Measurements from ENCODE around the gene BICC1. TPM values are rescaled to one million over a fixed set of nuclear protein-coding genes. Genes with fewer than 3 reads are reported as not detected.

BICC1 gene
- total and polyA plus RNA-seq, 2 donors (not counting 3 experiments of a cell fraction or from before 2014, with no cell fraction given) = 0.06 to 0.29 TPM

GRCh38 chr10:58700591-58700990, 187.9 kb downstream of the BICC1 start:
- Histone ChIP-seq H3K79me2 (ENCODE audit: control insufficient read depth, insufficient read depth, low read length) (no peaks in the 10 kb centered on the region), H3K4me3 (replicated peaks in 1 of 3; ENCODE audit: insufficient read depth in 1 of 3, low read depth in 1 of 3, low read length in 3 of 3) (no peak overlapping the region), H3K9ac (replicated peaks; ENCODE audit: extremely low read depth, insufficient read depth, low read length) (no peak overlapping the region), H3K36me3 (ENCODE audit: control insufficient read depth in 2 of 2, extremely low read depth in 1 of 2, insufficient read depth in 2 of 2, low read length in 2 of 2) (no peaks in the 10 kb centered on the region), H3K9me1 (replicated peaks; ENCODE audit: control insufficient read depth, extremely low read depth, insufficient read depth, low read length) (no peaks in the 10 kb centered on the region), H3K27me3 (ENCODE audit: control insufficient read depth in 2 of 2, insufficient read depth in 2 of 2, low read length in 2 of 2) (no peaks in the 10 kb centered on the region), H3K4me1 (ENCODE audit: control insufficient read depth, extremely low read depth, insufficient read depth, low read length) (no peaks in the 10 kb centered on the region), H3K4me2 (ENCODE audit: insufficient read depth, low read length) (no peak overlapping the region), H2AFZ (ENCODE audit: low read depth, low read length) (no peak overlapping the region), H3K9me3 (replicated peaks; ENCODE audit: control insufficient read depth, insufficient read depth, low read length) (no peaks in the 10 kb centered on the region), H4K20me1 (replicated peaks; ENCODE audit: control insufficient read depth, extremely low read depth, insufficient read depth, low read length) (no peaks in the 10 kb centered on the region), H3K27ac (ENCODE audit: insufficient read depth, low read depth, low read length) (no peak overlapping the region)
- no peak for FAIRE-seq
- no peak for DNase-seq (ENCODE audit: low read depth, low spot score)
- TF ChIP-seq CTCF (IDR thresholded peaks at IDR 0.05; ENCODE audit: extremely low read depth in 1 of 2, insufficient read depth in 1 of 2, low read depth in 1 of 2, low read length in 2 of 2) (no peak), JUN (IDR thresholded peaks at IDR 0.05; ENCODE audit: borderline replicate concordance, insufficient read depth, insufficient read length, low read depth) (no peak), POLR2AphosphoS5 (IDR thresholded peaks at IDR 0.05; ENCODE audit: insufficient read depth, low read depth, low read length) (no peak), EZH2 (IDR thresholded peaks at IDR 0.05; ENCODE audit: borderline replicate concordance, low read depth, low read length, severe bottlenecking) (no peak)
- intact Hi-C loops (cut with micrococcal nuclease) = loop anchor here (10.0 kb wide), 1 partner anchor 166 kb away; no protein-coding TSS in a partner anchor
- BruUV-seq (replicated peaks) = no TSS peak
- dilution Hi-C loops (cut with MboI; ENCODE audit: extremely low pct_ligation_motif_present, low sequenced_read_pairs) = no loop called here
- ChIA-PET CTCF (no interaction called here), POLR2A (no interaction called here)

DNA sequence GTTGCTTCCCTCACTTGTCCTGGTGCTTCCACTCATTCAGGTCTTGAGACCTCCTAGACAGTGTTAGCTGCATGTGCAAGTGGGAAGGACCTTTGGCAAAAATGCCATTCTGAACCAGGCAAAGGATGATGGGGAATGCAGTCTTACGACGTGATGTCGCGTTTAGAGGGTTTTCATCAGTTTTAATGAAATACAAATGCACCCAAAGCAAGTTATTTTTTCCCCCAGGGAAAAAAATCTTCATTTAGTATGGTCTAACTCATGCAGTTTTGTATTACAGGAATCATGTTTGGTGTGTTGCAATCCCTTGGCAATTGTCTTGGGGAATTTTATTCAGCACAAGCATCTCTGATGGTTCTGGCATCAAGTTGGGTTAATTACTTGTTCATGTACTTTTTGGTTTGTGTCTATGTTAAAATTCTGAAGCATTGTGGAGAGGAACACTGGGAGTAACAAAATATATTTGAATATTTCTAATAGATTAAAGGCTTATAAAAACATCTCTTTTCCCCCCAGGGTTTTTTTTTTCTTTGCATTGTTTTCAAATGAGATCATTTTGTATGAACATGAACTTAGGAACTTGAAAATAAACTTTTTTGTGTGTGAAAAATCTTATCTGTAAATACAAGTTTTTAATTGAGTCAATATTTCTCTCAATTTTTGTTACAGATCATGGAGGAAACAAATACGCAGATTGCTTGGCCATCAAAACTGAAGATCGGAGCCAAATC, 188.9 kb downstream of the BICC1 start:
- H3K4me1 ChIP-seq (ENCODE audit: control insufficient read depth, extremely low read depth, insufficient read depth, low read length) = no peaks in the 10 kb centered on the region
- H4K20me1 ChIP-seq (replicated peaks; ENCODE audit: control insufficient read depth, extremely low read depth, insufficient read depth, low read length) = no peaks in the 10 kb centered on the region
- H3K27me3 ChIP-seq (ENCODE audit: control insufficient read depth in 2 of 2, insufficient read depth in 2 of 2, low read length in 2 of 2) = no peaks in the 10 kb centered on the region
- no peak for TF ChIP-seq CTCF (IDR thresholded peaks at IDR 0.05; ENCODE audit: extremely low read depth in 1 of 2, insufficient read depth in 1 of 2, low read depth in 1 of 2, low read length in 2 of 2)
- no peak for TF ChIP-seq POLR2AphosphoS5 (IDR thresholded peaks at IDR 0.05; ENCODE audit: insufficient read depth, low read depth, low read length)
- no peak for TF ChIP-seq JUN (IDR thresholded peaks at IDR 0.05; ENCODE audit: borderline replicate concordance, insufficient read depth, insufficient read length, low read depth)
- no peak for TF ChIP-seq POLR2A (IDR thresholded peaks at IDR 0.05; ENCODE audit: low read depth, low read length)
- no peak for TF ChIP-seq GATA2 (IDR thresholded peaks at IDR 0.05; ENCODE audit: insufficient read depth, insufficient read length, low read depth, low read length)
- TF ChIP-seq, protein P1, sequence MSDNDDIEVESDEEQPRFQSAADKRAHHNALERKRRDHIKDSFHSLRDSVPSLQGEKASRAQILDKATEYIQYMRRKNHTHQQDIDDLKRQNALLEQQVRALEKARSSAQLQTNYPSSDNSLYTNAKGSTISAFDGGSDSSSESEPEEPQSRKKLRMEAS (IDR thresholded peaks at IDR 0.05; ENCODE audit: insufficient read depth, insufficient read length) = no peak
- TF ChIP-seq MYC (IDR thresholded peaks at IDR 0.05; ENCODE audit: low read depth, low read length) = no peak
- no peak for TF ChIP-seq FOS (IDR thresholded peaks at IDR 0.05; ENCODE audit: borderline replicate concordance, insufficient read depth, low read length)
- no peak for TF ChIP-seq EZH2 (IDR thresholded peaks at IDR 0.05; ENCODE audit: borderline replicate concordance, low read depth, low read length, severe bottlenecking)
- intact Hi-C loops (cut with micrococcal nuclease) (loop anchor here (10.0 kb wide), 1 partner anchor 167 kb away; no protein-coding TSS in a partner anchor), dilution Hi-C loops (cut with MboI; ENCODE audit: extremely low pct_ligation_motif_present, low sequenced_read_pairs) (no loop called here)
- no peak overlapping the region for H3K4me3 ChIP-seq (replicated peaks in 1 of 3; ENCODE audit: insufficient read depth in 1 of 3, low read depth in 1 of 3, low read length in 3 of 3)
- FAIRE-seq (no peak), DNase-seq (ENCODE audit: low read depth, low spot score) (no peak)
- H3K27ac ChIP-seq (ENCODE audit: insufficient read depth, low read depth, low read length) = no peak overlapping the region
- H2AFZ ChIP-seq (ENCODE audit: low read depth, low read length) = no peak overlapping the region
- H3K4me2 ChIP-seq (ENCODE audit: insufficient read depth, low read length) = no peak overlapping the region
- ChIA-PET CTCF (no interaction called here), POLR2A (no interaction called here)
- no TSS peak for BruUV-seq (replicated peaks)
- no peaks in the 10 kb centered on the region for H3K9me1 ChIP-seq (replicated peaks; ENCODE audit: control insufficient read depth, extremely low read depth, insufficient read depth, low read length)
- H3K79me2 ChIP-seq (ENCODE audit: control insufficient read depth, insufficient read depth, low read length) = no peaks in the 10 kb centered on the region
- no peaks in the 10 kb centered on the region for H3K9me3 ChIP-seq (replicated peaks; ENCODE audit: control insufficient read depth, insufficient read depth, low read length)
- no peaks in the 10 kb centered on the region for H3K36me3 ChIP-seq (ENCODE audit: control insufficient read depth in 2 of 2, extremely low read depth in 1 of 2, insufficient read depth in 2 of 2, low read length in 2 of 2)
- H3K9ac ChIP-seq (replicated peaks; ENCODE audit: extremely low read depth, insufficient read depth, low read length) = no peak overlapping the region
